Measurements from ENCODE around the gene SP100. TPM values are rescaled to one million over a fixed set of nuclear protein-coding genes. Genes with fewer than 3 reads are reported as not detected.

SP100 gene
- total and polyA plus RNA-seq, 4 donors: 8.2 to 43.2 (median 21.1) TPM

- no peaks in the 10 kb centered on the region for H3K36me3 ChIP-seq (ENCODE audit: control insufficient read depth, insufficient read depth, low read length)
- WGBS (ENCODE audit: insufficient coverage): 78% methylated on average over 5 of the region's 11 CpGs
- H3K4me3 ChIP-seq (ENCODE audit: low read depth, low read length): no peak overlapping the region
- no peak for DNase-seq (ENCODE audit: low read depth in 4 of 6, low spot score in 6 of 6)
- no peak overlapping the region for H3K27ac ChIP-seq (ENCODE audit: low read depth, low read length)
- no peaks in the 10 kb centered on the region for H3K27me3 ChIP-seq (ENCODE audit: control insufficient read depth, insufficient read depth, low read length)
- no peaks in the 10 kb centered on the region for H3K9me3 ChIP-seq (ENCODE audit: control insufficient read depth, insufficient read depth, low read length)
- H3K4me1 ChIP-seq (ENCODE audit: control insufficient read depth, insufficient read depth, low read length): no peaks in the 10 kb centered on the region
Observed at GRCh38 chr2:230564805-230565779, 149.1 kb downstream of the SP100 start.

GRCh38 chr2:230569298-230569697 lies 153.3 kb downstream of the SP100 start:
- Histone ChIP-seq H3K36me3 (ENCODE audit: control insufficient read depth, insufficient read depth, low read length) (no peaks in the 10 kb centered on the region), H3K4me1 (ENCODE audit: control insufficient read depth, insufficient read depth, low read length) (no peaks in the 10 kb centered on the region), H3K4me3 (ENCODE audit: low read depth, low read length) (no peak overlapping the region), H3K27ac (ENCODE audit: low read depth, low read length) (no peak overlapping the region), H3K9me3 (ENCODE audit: control insufficient read depth, insufficient read depth, low read length) (peaks cover 2% of the 10 kb centered on the region), H3K27me3 (ENCODE audit: control insufficient read depth, insufficient read depth, low read length) (no peaks in the 10 kb centered on the region)
- DNase-seq (ENCODE audit: low read depth in 4 of 6, low spot score in 6 of 6): no peak
- 100% methylated on average over 2 of the region's 2 CpGs for WGBS (ENCODE audit: insufficient coverage)

DNA sequence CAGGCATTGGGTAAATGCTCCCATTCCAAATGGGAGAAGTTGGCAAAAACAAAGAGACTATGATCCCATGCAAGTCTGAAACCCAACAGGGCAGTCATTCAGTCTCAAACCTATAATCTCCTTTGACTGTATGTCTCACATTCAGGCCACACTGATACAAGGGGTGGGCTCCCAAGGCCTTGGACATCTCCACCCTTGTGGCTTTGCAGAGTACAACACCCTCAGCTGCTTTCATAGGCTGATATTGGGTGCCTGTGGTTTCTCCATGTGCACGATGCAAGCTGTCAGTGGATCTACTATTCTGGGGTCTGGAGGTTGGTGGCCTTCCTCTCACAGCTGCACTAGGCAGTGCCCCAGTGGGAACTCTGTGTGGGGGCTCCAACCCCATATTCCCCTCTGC lies 155.0 kb downstream of the SP100 start:
- H3K27ac ChIP-seq (ENCODE audit: low read depth, low read length): no peak overlapping the region
- H3K4me3 ChIP-seq (ENCODE audit: low read depth, low read length): no peak overlapping the region
- no peaks in the 10 kb centered on the region for H3K36me3 ChIP-seq (ENCODE audit: control insufficient read depth, insufficient read depth, low read length)
- DNase-seq (ENCODE audit: low read depth in 4 of 6, low spot score in 6 of 6): no peak
- no peaks in the 10 kb centered on the region for H3K27me3 ChIP-seq (ENCODE audit: control insufficient read depth, insufficient read depth, low read length)
- H3K9me3 ChIP-seq (ENCODE audit: control insufficient read depth, insufficient read depth, low read length): peaks cover 2% of the 10 kb centered on the region
- no peaks in the 10 kb centered on the region for H3K4me1 ChIP-seq (ENCODE audit: control insufficient read depth, insufficient read depth, low read length)
- no CpG with 5 or more reads among the region's 1 CpG for WGBS (ENCODE audit: insufficient coverage)

DNA sequence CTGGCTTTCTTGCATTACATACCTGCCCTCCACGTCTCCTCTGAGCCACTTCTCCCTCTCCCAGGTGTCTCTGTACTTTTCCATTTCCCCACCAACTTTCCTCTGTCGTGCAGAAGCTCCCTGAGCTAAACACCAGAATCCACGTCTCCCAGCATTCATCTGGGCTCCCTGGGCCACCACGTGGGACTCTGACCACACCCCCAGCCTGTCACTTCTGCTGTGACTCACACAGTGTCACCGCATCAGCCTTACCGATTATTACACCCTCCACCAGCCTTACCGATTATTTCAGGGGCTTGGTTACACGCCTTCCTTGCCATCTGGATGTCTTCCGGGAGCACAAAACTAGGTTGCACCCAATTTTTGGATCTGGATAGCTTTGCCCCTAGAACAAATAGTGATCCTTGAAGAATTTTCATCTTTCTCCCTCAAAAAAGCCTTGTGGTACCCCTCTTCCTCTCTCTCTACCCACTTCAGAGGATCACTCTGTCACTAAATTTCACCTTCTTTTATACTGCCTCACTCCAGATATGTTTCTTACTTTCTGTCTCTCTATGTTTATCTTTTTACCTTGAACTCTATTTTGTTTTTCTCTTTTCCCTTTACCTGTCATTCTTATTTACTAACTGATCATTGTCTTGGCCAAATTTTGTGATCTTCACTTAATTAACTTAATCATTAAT lies 159.8 kb downstream of the SP100 start:
- H3K27me3 ChIP-seq (ENCODE audit: control insufficient read depth, insufficient read depth, low read length): no peaks in the 10 kb centered on the region
- H3K4me3 ChIP-seq (ENCODE audit: low read depth, low read length): no peak overlapping the region
- H3K9me3 ChIP-seq (ENCODE audit: control insufficient read depth, insufficient read depth, low read length): peaks cover 2% of the 10 kb centered on the region
- 80% methylated on average over 9 of the region's 9 CpGs for WGBS (ENCODE audit: insufficient coverage)
- H3K27ac ChIP-seq (ENCODE audit: low read depth, low read length): no peak overlapping the region
- no peak for DNase-seq (ENCODE audit: low read depth in 4 of 6, low spot score in 6 of 6)
- H3K4me1 ChIP-seq (ENCODE audit: control insufficient read depth, insufficient read depth, low read length): no peaks in the 10 kb centered on the region
- no peaks in the 10 kb centered on the region for H3K36me3 ChIP-seq (ENCODE audit: control insufficient read depth, insufficient read depth, low read length)

DNA sequence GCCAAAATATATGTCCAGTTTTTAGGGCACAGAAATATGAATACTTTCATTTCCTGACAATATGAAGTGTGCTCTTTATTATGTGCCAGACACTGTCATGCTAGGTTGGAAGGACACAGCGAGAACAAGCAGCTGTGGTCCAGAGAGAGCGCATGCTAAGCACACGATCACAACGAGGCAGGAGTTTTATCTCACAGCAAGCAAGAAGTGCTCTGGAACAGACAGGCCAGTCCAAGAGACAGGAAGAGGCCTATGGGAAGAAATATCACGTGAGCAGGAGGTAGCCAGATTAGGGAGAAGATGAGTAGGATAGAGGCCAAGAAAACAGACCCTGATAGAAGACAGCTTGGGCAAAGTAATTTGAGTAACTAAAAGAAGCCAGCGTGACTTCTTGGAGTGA lies 161.1 kb downstream of the SP100 start:
- Histone ChIP-seq H3K9me3 (ENCODE audit: control insufficient read depth, insufficient read depth, low read length) (no peaks in the 10 kb centered on the region), H3K27ac (ENCODE audit: low read depth, low read length) (no peak overlapping the region), H3K4me3 (ENCODE audit: low read depth, low read length) (no peak overlapping the region), H3K27me3 (ENCODE audit: control insufficient read depth, insufficient read depth, low read length) (no peaks in the 10 kb centered on the region), H3K36me3 (ENCODE audit: control insufficient read depth, insufficient read depth, low read length) (no peaks in the 10 kb centered on the region), H3K4me1 (ENCODE audit: control insufficient read depth, insufficient read depth, low read length) (no peaks in the 10 kb centered on the region)
- DNase-seq (ENCODE audit: low read depth in 4 of 6, low spot score in 6 of 6): no peak
- 85% methylated on average over 6 of the region's 6 CpGs for WGBS (ENCODE audit: insufficient coverage)

GRCh38 chr2:230578106-230578505 lies 162.1 kb downstream of the SP100 start:
- no peak overlapping the region for H3K27ac ChIP-seq (ENCODE audit: low read depth, low read length)
- 70% methylated on average over 1 of the region's 2 CpGs for WGBS (ENCODE audit: insufficient coverage)
- H3K36me3 ChIP-seq (ENCODE audit: control insufficient read depth, insufficient read depth, low read length): no peaks in the 10 kb centered on the region

GRCh38 chr2:230582851-230583283 lies 166.9 kb downstream of the SP100 start:
- Histone ChIP-seq H3K27me3 (ENCODE audit: control insufficient read depth, insufficient read depth, low read length) (no peaks in the 10 kb centered on the region), H3K27ac (ENCODE audit: low read depth, low read length) (no peak overlapping the region), H3K4me3 (ENCODE audit: low read depth, low read length) (no peak overlapping the region), H3K9me3 (ENCODE audit: control insufficient read depth, insufficient read depth, low read length) (no peaks in the 10 kb centered on the region), H3K36me3 (ENCODE audit: control insufficient read depth, insufficient read depth, low read length) (no peaks in the 10 kb centered on the region), H3K4me1 (ENCODE audit: control insufficient read depth, insufficient read depth, low read length) (no peaks in the 10 kb centered on the region)
- no peak for DNase-seq (ENCODE audit: low read depth in 4 of 6, low spot score in 6 of 6)
- 89% methylated on average over 5 of the region's 5 CpGs for WGBS (ENCODE audit: insufficient coverage)

More at GRCh38 chr2:230578106-230578505, 162.1 kb downstream of the SP100 start:
- H3K4me1 ChIP-seq (ENCODE audit: control insufficient read depth, insufficient read depth, low read length): no peaks in the 10 kb centered on the region
- no peaks in the 10 kb centered on the region for H3K27me3 ChIP-seq (ENCODE audit: control insufficient read depth, insufficient read depth, low read length)
- no peak for DNase-seq (ENCODE audit: low read depth in 4 of 6, low spot score in 6 of 6)
- H3K4me3 ChIP-seq (ENCODE audit: low read depth, low read length): no peak overlapping the region
- no peaks in the 10 kb centered on the region for H3K9me3 ChIP-seq (ENCODE audit: control insufficient read depth, insufficient read depth, low read length)

- DNase-seq (ENCODE audit: low read depth in 4 of 6, low spot score in 6 of 6): no peak
- no peak overlapping the region for H3K27ac ChIP-seq (ENCODE audit: low read depth, low read length)
- no peaks in the 10 kb centered on the region for H3K9me3 ChIP-seq (ENCODE audit: control insufficient read depth, insufficient read depth, low read length)
- WGBS (ENCODE audit: insufficient coverage): 80% methylated on average over 1 of the region's 2 CpGs
- no peaks in the 10 kb centered on the region for H3K4me1 ChIP-seq (ENCODE audit: control insufficient read depth, insufficient read depth, low read length)
- H3K27me3 ChIP-seq (ENCODE audit: control insufficient read depth, insufficient read depth, low read length): no peaks in the 10 kb centered on the region
- H3K4me3 ChIP-seq (ENCODE audit: low read depth, low read length): no peak overlapping the region
- no peaks in the 10 kb centered on the region for H3K36me3 ChIP-seq (ENCODE audit: control insufficient read depth, insufficient read depth, low read length)
Observed at GRCh38 chr2:230583581-230583980, 167.6 kb downstream of the SP100 start.

DNA sequence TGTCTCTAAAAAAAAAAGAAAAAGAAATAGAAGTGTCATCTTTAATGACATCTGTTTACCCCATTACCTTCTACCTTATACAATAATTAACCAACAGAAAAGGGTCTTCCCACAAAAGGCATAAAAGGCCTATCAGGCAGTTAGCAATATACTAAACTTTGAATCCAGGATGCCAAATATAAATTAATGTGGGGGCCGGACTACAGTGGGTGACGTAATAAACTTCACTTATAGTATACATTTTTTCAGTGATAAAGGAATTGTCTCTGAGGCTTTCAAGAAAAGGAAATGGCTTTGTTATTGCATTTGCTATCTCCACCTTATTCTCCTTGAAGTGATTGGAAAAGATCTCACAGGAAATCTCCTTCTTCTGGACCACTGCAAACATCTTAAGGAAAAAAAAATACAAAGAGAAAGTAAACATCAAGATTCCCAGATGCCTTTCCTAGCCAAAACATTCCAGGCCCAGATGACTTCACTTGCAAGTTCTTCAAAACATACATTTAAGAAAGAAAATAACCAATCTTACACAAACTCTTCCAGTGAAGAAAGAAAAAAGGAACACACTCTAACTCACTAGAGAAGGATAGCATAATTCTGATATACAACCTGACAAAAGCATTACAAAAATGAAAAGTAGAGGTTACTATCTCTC lies 170.5 kb downstream of the SP100 start:
- Histone ChIP-seq H3K36me3 (ENCODE audit: control insufficient read depth, insufficient read depth, low read length) (no peaks in the 10 kb centered on the region), H3K4me1 (ENCODE audit: control insufficient read depth, insufficient read depth, low read length) (no peaks in the 10 kb centered on the region), H3K4me3 (ENCODE audit: low read depth, low read length) (no peak overlapping the region), H3K9me3 (ENCODE audit: control insufficient read depth, insufficient read depth, low read length) (no peaks in the 10 kb centered on the region), H3K27ac (ENCODE audit: low read depth, low read length) (no peak overlapping the region), H3K27me3 (ENCODE audit: control insufficient read depth, insufficient read depth, low read length) (no peaks in the 10 kb centered on the region)
- WGBS (ENCODE audit: insufficient coverage): no CpG with 5 or more reads among the region's 2 CpGs
- DNase-seq (ENCODE audit: low read depth in 4 of 6, low spot score in 6 of 6): no peak
